A673 (cell line): ENCODE results near the gene TEX51.

ENCODE experiments used
- CTCF ChIP-seq: fragments of 300-800, 200-600 bp; sonication (generic); conservative IDR thresholded peaks from 2 replicates; pipeline ENCODE4 v1.5.1; 2017; ENCODE audit warnings: low read depth, mild to moderate bottlenecking, antibody characterized with exemption, low read length, moderate library complexity, mixed read lengths
- EZH2 ChIP-seq: fragments of 200-600 bp; sonication (generic); IDR thresholded peaks from 2 replicates; pipeline ENCODE4 v1.6.1; 2017; ENCODE audit warnings: borderline replicate concordance, low read depth, mild to moderate bottlenecking, mixed read lengths, antibody characterized with exemption, low read length; ENCODE audit not compliant: poor library complexity, severe bottlenecking

DNA sequence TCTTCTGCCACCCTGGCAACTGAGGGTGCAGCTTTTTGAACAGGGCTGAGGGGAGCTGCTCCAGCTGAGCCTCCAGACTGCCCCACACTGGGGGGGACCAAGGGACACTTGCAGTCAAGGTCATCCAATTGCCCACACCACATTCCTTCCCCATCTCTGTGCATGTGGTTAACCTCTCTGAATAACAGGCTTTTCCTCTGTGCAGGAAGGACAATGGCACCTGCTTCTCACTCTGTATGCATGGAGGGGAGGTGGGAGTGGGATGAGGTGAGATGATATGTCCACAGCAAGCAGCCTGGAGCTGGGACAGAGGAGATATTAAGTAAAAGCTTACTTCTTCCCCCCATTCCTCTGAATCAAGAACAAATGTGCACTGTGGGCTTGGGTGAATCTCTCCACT is 39.1 kb upstream of the TEX51 start:
- TF ChIP-seq CTCF: no peak
- no peak for TF ChIP-seq EZH2
